ENCODE data around the gene CETN2. TPM values are rescaled to one million over a fixed set of nuclear protein-coding genes. Genes with fewer than 3 reads are reported as not detected.

Gene CETN2
- total RNA-seq, 1 experiment from 2014 or later: 24.6 TPM

GRCh38 chrX:152871260-152871659, 40.7 kb upstream of the CETN2 start:
- Histone ChIP-seq H2BK120ac (ENCODE audit: low read depth, low read length, poor library complexity, severe bottlenecking) (no peak overlapping the region), H3K79me1 (ENCODE audit: insufficient read depth, low read depth, low read length, poor library complexity, severe bottlenecking) (no peaks in the 10 kb centered on the region), H2BK12ac (ENCODE audit: insufficient read length, low read depth, low read length) (no peak overlapping the region), H4K5ac (ENCODE audit: insufficient read length, low read depth, low read length) (no peak overlapping the region), H3K14ac (ENCODE audit: insufficient read depth, low read length) (no peak overlapping the region), H3K23me2 (ENCODE audit: insufficient read length, low read depth, low read length, poor library complexity, severe bottlenecking) (no peaks in the 10 kb centered on the region), H3K18ac (ENCODE audit: insufficient read length, low read depth, low read length) (no peak overlapping the region), H3K79me2 (ENCODE audit: insufficient read depth, low read length) (no peaks in the 10 kb centered on the region), H3K56ac (ENCODE audit: insufficient read length, low read depth, low read length) (no peak overlapping the region), H3K9ac (ENCODE audit: extremely low read depth, insufficient read length, low read length) (no peak overlapping the region), H4K91ac (ENCODE audit: insufficient read length, low read depth, low read length) (no peak overlapping the region), H4K20me1 (ENCODE audit: control insufficient read depth, insufficient read depth, insufficient read length) (no peaks in the 10 kb centered on the region), H2BK15ac (ENCODE audit: low read depth, low read length) (no peak overlapping the region), H2AFZ (ENCODE audit: low read length) (no peak overlapping the region), H3K9me3 (ENCODE audit: control insufficient read depth, low read depth, low read length) (peaks cover 25% of the 10 kb centered on the region), H3K4me2 (ENCODE audit: insufficient read depth, insufficient read length, low read length) (no peak overlapping the region), H2BK20ac (ENCODE audit: low read depth, low read length, poor library complexity, severe bottlenecking) (no peak overlapping the region), H3K4me1 (ENCODE audit: insufficient read depth, low read length) (no peaks in the 10 kb centered on the region), H3K27ac (ENCODE audit: insufficient read length, low read depth, low read length) (no peak overlapping the region), H2AK5ac (ENCODE audit: insufficient read length, low read length) (no peak overlapping the region), H3T11ph (ENCODE audit: low read length) (no peak overlapping the region), H3K27me3 (ENCODE audit: insufficient read depth, low read length) (no peaks in the 10 kb centered on the region), H4K8ac (replicated peaks; ENCODE audit: insufficient read length, low read depth, low read length) (no peak overlapping the region), H2BK5ac (ENCODE audit: insufficient read length, low read length) (no peak overlapping the region), H3K23ac (ENCODE audit: insufficient read length, low read depth, low read length) (no peak overlapping the region), H3K4ac (ENCODE audit: low read depth, low read length) (no peak overlapping the region)
- peaks cover 34 to 53% (median 40%) of the 10 kb centered on the region in 3 experiments for H3K36me3 Mint-ChIP-seq (ENCODE audit: insufficient read depth in 1 of 3, low read depth in 3 of 3)
- peaks cover 12% of the 10 kb centered on the region for H3K27me3 Mint-ChIP-seq (ENCODE audit: low read depth)
- no peak for DNase-seq
- H3K4me3 Mint-ChIP-seq: no peak overlapping the region
- H3K4me1 Mint-ChIP-seq: peaks cover 7 to 13% of the 10 kb centered on the region in 2 experiments
- no peak for TF ChIP-seq CTCF (conservative IDR thresholded peaks at IDR 0.05)
- WGBS (ENCODE audit: extremely low coverage, insufficient read length, low lambda C conversion rate): no CpG with 5 or more reads among the region's 9 CpGs
- H3K9me3 Mint-ChIP-seq: peaks cover 80 to 90% of the 10 kb centered on the region in 2 experiments
- 0 out of 7 replicates have a peak overlapping the region, but pooled peaks of 1 of the 3 experiments have one; percentile 61 for H3K27ac Mint-ChIP-seq
